ENCODE data around the gene SLC7A1. TPM values are rescaled to one million over a fixed set of nuclear protein-coding genes. Genes with fewer than 3 reads are reported as not detected.

SLC7A1 gene
- total and polyA plus RNA-seq, 2 experiments from 2014 or later: 23.0 to 74.7 TPM

GRCh38 chr13:29505950-29506349 lies 89.5 kb downstream of the SLC7A1 start:
- H3K27ac Mint-ChIP-seq: no peak overlapping the region
- no peak for DNase-seq (ENCODE audit: low spot score)
- H3K79me2 ChIP-seq (replicated peaks; ENCODE audit: insufficient read depth): no peaks in the 10 kb centered on the region

More at GRCh38 chr13:29505950-29506349, 89.5 kb downstream of the SLC7A1 start:
- Histone ChIP-seq H3F3A (replicated peaks; ENCODE audit: low read depth) (no peaks in the 10 kb centered on the region; the same call in 1 of the 2 replicates), H3K4me3 (no peak overlapping the region), H2AFZ (no peak overlapping the region), H3K27ac (ENCODE audit: low read depth) (no peak overlapping the region), H3K36me3 (ENCODE audit: insufficient read depth) (no peaks in the 10 kb centered on the region), H3K4me2 (no peak overlapping the region), H3K9me2 (ENCODE audit: insufficient read depth) (no peaks in the 10 kb centered on the region), H3K4me1 (ENCODE audit: insufficient read depth) (no peaks in the 10 kb centered on the region), H3K27me3 (ENCODE audit: insufficient read depth) (no peaks in the 10 kb centered on the region), H4K20me1 (replicated peaks; ENCODE audit: insufficient read depth) (peaks cover 5% of the 10 kb centered on the region; the same call in 1 of the 2 replicates)
- Mint-ChIP-seq H3K9me3 (no peaks in the 10 kb centered on the region), H3K27me3 (ENCODE audit: insufficient read depth, low read depth, poor library complexity) (peaks cover 34% of the 10 kb centered on the region), H3K4me3 (no peak overlapping the region), H3K36me3 (ENCODE audit: low read depth) (peaks cover 5% of the 10 kb centered on the region; the same call in 2 of the 3 replicates), H3K4me1 (peaks cover 4% of the 10 kb centered on the region)
- TF ChIP-seq CREB1 (CRISPR knock-in tag; IDR thresholded peaks at IDR 0.05; ENCODE audit: low read depth) (no peak), EZH2phosphoT487 (IDR thresholded peaks at IDR 0.05; ENCODE audit: unreplicated experiment) (no peak), STAT1 (IDR thresholded peaks at IDR 0.05; ENCODE audit: unreplicated experiment) (no peak), ZNF331 (CRISPR knock-in tag; IDR thresholded peaks at IDR 0.05; ENCODE audit: low read depth) (no peak), ETS1 (IDR thresholded peaks at IDR 0.05) (no peak), REST (IDR thresholded peaks at IDR 0.05; ENCODE audit: unreplicated experiment) (no peak), ZNF114 (CRISPR knock-in tag; IDR thresholded peaks at IDR 0.05) (no peak), POLR2AphosphoS5 (IDR thresholded peaks at IDR 0.05; ENCODE audit: low read depth) (no peak), ZNF462 (CRISPR knock-in tag; IDR thresholded peaks at IDR 0.05) (no peak), CTCF (conservative IDR thresholded peaks at IDR 0.05; ENCODE audit: low read depth in 2 of 2) (no peak), EZH2 (IDR thresholded peaks at IDR 0.05; ENCODE audit: low read depth, unreplicated experiment) (no peak), JUNB (IDR thresholded peaks at IDR 0.05; ENCODE audit: unreplicated experiment) (no peak), NANOG (IDR thresholded peaks at IDR 0.05; ENCODE audit: borderline replicate concordance) (no peak)
- no peak for ATAC-seq
